Measurements from ENCODE around the gene RCOR1.

The RCOR1 gene

GRCh38 chr14:102779084-102779462 lies 186.6 kb downstream of the RCOR1 start:
- DNase-seq: no peak

DNA sequence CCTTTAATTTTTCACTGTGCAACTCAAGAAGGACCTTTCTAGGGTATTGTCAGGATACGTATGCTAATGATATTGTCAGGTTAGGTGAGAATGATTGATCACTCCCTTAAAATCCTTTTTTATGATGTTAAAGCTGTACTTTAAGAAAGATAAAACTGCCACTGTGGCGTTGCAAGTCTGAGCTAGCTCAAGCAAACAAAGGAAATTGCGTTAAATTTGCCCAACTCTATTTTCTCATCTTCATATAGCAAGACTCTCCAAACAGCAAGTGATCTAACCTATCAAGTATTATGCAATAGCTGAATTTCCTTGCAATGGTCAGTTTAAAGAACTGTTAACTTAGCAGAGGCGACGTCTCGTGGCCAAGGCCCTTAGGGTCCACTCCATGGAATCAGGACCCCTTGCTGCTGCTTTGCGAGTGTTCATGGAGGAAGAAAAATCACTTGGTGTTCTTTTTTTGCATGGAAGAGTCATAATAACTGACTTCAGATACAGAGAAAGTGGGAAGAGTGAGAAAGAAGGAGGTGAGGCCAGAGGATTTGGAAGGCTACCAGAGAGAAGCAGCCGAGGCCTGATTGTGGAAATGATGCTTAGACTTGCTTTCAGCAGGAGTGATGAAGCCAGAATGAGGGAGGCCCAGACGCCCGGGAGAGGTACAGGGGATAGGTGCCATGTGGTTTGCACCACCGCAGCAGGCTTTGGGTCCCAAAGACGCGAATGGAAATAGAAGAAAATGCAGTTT lies 187.3 kb downstream of the RCOR1 start:
- DNase-seq: peak; percentile 73 to 96 (median 93)
